HG03103 (cell line): ENCODE data around the gene MESP1.

ENCODE experiments used
- ATAC-seq: cut with Tn5 transposase; IDR thresholded peaks from one replicate; pipeline ENCODE4 v1.9.1; 2021; ENCODE audit warnings: low read depth; ENCODE audit not compliant: unreplicated experiment

The MESP1 gene

GRCh38 chr15:89760303-89761008 lies 9.4 kb upstream of the MESP1 start:
- no peak for ATAC-seq

GRCh38 chr15:89759835-89760234 lies 8.8 kb upstream of the MESP1 start:
- ATAC-seq: no peak

GRCh38 chr15:89758981-89759380 lies 7.9 kb upstream of the MESP1 start:
- ATAC-seq: no peak

GRCh38 chr15:89758283-89758682 lies 7.2 kb upstream of the MESP1 start:
- no peak for ATAC-seq

- no peak for ATAC-seq
Observed at GRCh38 chr15:89756897-89757296, 5.8 kb upstream of the MESP1 start.

GRCh38 chr15:89755701-89756100 lies 4.7 kb upstream of the MESP1 start:
- ATAC-seq: no peak

GRCh38 chr15:89754361-89755154 lies 3.5 kb upstream of the MESP1 start:
- ATAC-seq: no peak

- no peak for ATAC-seq
Observed at GRCh38 chr15:89753855-89754254, 2.8 kb upstream of the MESP1 start.

GRCh38 chr15:89751748-89752147 lies 699 bp upstream of the MESP1 start:
- no peak for ATAC-seq

GRCh38 chr15:89749951-89750559 lies 994 bp downstream of the MESP1 start:
- ATAC-seq: peak; percentile 5

- ATAC-seq: no peak
Observed at GRCh38 chr15:89749526-89749925, 1.5 kb downstream of the MESP1 start.

GRCh38 chr15:89749054-89749453 lies 2.0 kb downstream of the MESP1 start:
- no peak for ATAC-seq

GRCh38 chr15:89747708-89748682 lies 3.1 kb downstream of the MESP1 start:
- ATAC-seq: no peak

- ATAC-seq: no peak
Observed at GRCh38 chr15:89746386-89746780, 4.7 kb downstream of the MESP1 start.

GRCh38 chr15:89745768-89746167 lies 5.3 kb downstream of the MESP1 start:
- ATAC-seq: no peak

GRCh38 chr15:89745131-89745530 lies 5.9 kb downstream of the MESP1 start:
- no peak for ATAC-seq

- ATAC-seq: no peak
Observed at GRCh38 chr15:89743594-89743993, 7.5 kb downstream of the MESP1 start.

GRCh38 chr15:89743011-89743410 lies 8.0 kb downstream of the MESP1 start:
- ATAC-seq: no peak

GRCh38 chr15:89740137-89740536 lies 10.9 kb downstream of the MESP1 start:
- no peak for ATAC-seq

- no peak for ATAC-seq
Observed at GRCh38 chr15:89735773-89736172, 15.3 kb downstream of the MESP1 start.
